Lower leg skin (tissue), 3 donors: Measurements from ENCODE around the gene SLC25A52.

Experiments used
- POLR2A ChIP-seq, 2 donors: fragments of 450-650 bp; IDR thresholded peaks; one replicate each; pipeline ENCODE4 v1.6.1; 2016 to 2017; ENCODE audit warnings: antibody characterized with exemption in 2 of 2, mild to moderate bottlenecking in 1 of 2, moderate library complexity in 1 of 2
- TF ChIP-seq, protein P1 (sequence below), 3 donors: fragments of 450-650 bp; IDR thresholded peaks; one replicate each; pipeline ENCODE4 v1.5.1; 2016; ENCODE audit warnings: antibody characterized with exemption in 3 of 3, mild to moderate bottlenecking in 3 of 3, moderate library complexity in 2 of 3

DNA sequence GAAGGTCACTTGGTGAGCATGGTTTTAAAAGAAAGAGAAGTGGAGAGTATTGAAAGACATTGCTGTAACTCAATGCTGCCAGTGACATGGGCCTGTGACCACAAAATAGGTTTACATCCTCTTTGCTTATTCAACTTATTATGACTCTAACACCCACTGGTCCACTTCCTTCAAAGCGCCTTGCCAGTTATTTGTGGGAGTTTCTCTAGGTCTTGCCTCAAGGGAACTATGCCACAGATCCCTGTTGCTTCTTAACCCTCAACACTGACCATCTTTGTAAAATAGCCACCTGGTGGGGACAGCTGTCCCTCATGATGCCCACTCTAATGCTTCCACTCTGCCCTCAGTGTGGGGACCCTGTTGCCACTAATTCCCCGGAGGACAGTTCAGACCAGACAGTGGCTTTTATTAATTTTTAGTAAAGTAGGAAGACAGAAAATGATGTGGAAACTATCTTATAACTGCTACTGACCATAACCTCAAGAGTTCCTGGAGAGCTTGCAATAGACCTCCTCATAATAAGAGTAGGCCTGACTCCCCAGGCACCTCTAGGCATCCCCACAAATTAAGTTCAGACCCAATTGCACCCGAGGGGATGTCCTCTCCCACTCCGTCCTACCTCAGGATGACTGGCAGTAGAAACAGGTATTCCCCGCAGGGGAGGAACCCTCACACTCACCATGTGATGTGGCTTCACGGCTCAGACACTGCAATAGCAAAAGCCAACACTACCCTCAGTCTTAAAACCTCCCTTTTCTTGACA lies 31.3 kb upstream of the SLC25A52 start:
- TF ChIP-seq POLR2A (IDR thresholded peaks at IDR 0.05), result no peak
- TF ChIP-seq, protein P1, sequence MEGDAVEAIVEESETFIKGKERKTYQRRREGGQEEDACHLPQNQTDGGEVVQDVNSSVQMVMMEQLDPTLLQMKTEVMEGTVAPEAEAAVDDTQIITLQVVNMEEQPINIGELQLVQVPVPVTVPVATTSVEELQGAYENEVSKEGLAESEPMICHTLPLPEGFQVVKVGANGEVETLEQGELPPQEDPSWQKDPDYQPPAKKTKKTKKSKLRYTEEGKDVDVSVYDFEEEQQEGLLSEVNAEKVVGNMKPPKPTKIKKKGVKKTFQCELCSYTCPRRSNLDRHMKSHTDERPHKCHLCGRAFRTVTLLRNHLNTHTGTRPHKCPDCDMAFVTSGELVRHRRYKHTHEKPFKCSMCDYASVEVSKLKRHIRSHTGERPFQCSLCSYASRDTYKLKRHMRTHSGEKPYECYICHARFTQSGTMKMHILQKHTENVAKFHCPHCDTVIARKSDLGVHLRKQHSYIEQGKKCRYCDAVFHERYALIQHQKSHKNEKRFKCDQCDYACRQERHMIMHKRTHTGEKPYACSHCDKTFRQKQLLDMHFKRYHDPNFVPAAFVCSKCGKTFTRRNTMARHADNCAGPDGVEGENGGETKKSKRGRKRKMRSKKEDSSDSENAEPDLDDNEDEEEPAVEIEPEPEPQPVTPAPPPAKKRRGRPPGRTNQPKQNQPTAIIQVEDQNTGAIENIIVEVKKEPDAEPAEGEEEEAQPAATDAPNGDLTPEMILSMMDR (IDR thresholded peaks at IDR 0.05), result no peak
